ENCODE measurements around the gene THOC5.

THOC5 gene

GRCh38 chr22:29484642-29485041 lies 68.9 kb downstream of the THOC5 start:
- no peak for TF ChIP-seq CTCF (IDR thresholded peaks at IDR 0.05; ENCODE audit: control extremely low read depth, extremely low read depth, low read depth, missing control alignments)
- DNase-seq (ENCODE audit: extremely low spot score) = no peak
- ChIA-PET CTCF (interaction anchor here (1.2 to 1.5 kb wide), 5 partner anchors 10 to 69 kb away, joined by 3 to 6 read pairs (median 4); partner anchors contain the start of gene THOC5), POLR2A (no interaction called here)

GRCh38 chr22:29483254-29483653 lies 70.3 kb downstream of the THOC5 start:
- TF ChIP-seq CTCF (IDR thresholded peaks at IDR 0.05; ENCODE audit: control extremely low read depth, extremely low read depth, low read depth, missing control alignments) = no peak
- no peak for DNase-seq (ENCODE audit: extremely low spot score)
- CTCF ChIA-PET = interaction anchor here (2.0 kb wide), 1 partner anchor 12 kb away, joined by 9 read pairs; no protein-coding TSS in a partner anchor
- POLR2A ChIA-PET = no interaction called here

GRCh38 chr22:29482726-29483125 lies 70.8 kb downstream of the THOC5 start:
- CTCF ChIA-PET = interaction anchor here (2.0 kb wide), 1 partner anchor 12 kb away, joined by 9 read pairs; no protein-coding TSS in a partner anchor
- POLR2A ChIA-PET = no interaction called here
- no peak for DNase-seq (ENCODE audit: extremely low spot score)
- TF ChIP-seq CTCF (IDR thresholded peaks at IDR 0.05; ENCODE audit: control extremely low read depth, extremely low read depth, low read depth, missing control alignments) = no peak

- DNase-seq (ENCODE audit: extremely low spot score) = no peak
- CTCF ChIA-PET = interaction anchor here (2.0 kb wide), 1 partner anchor 11 kb away, joined by 9 read pairs; no protein-coding TSS in a partner anchor
- no peak for TF ChIP-seq CTCF (IDR thresholded peaks at IDR 0.05; ENCODE audit: control extremely low read depth, extremely low read depth, low read depth, missing control alignments)
- POLR2A ChIA-PET = no interaction called here
Measured at GRCh38 chr22:29482253-29482652, 71.3 kb downstream of the THOC5 start.

- ChIA-PET CTCF (interaction anchor here (2.0 kb wide), 1 partner anchor 10 kb away, joined by 9 read pairs; no protein-coding TSS in a partner anchor), POLR2A (no interaction called here)
- DNase-seq (ENCODE audit: extremely low spot score) = no peak
- no peak for TF ChIP-seq CTCF (IDR thresholded peaks at IDR 0.05; ENCODE audit: control extremely low read depth, extremely low read depth, low read depth, missing control alignments)
Measured at GRCh38 chr22:29481265-29482000, 72.1 kb downstream of the THOC5 start.

GRCh38 chr22:29480512-29481264 lies 72.9 kb downstream of the THOC5 start:
- DNase-seq (ENCODE audit: extremely low spot score) = no peak
- ChIA-PET CTCF (no interaction called here), POLR2A (no interaction called here)
- TF ChIP-seq CTCF (IDR thresholded peaks at IDR 0.05; ENCODE audit: control extremely low read depth, extremely low read depth, low read depth, missing control alignments) = no peak
